Stimulated activated CD4-positive, alpha-beta T cell treated with anti-CD3 and anti-CD28 coated beads, Interleukin-4, amount 100 ng/mL, for 4 hours (primary cell): ENCODE data around the gene SRF.
A peak's percentile ranks its signal among the peaks of the same experiment; 100 is the strongest.

Experiments used
- DNase-seq, 2 experiments: peaks; one replicate each; pipeline ENCODE4 v3.0.0-alpha.2; 2020

The SRF gene

GRCh38 chr6:43147691-43148477 lies 23.2 kb upstream of the SRF start:
- no peak for DNase-seq

- DNase-seq, result no peak
These were observed 21.8 kb upstream of the SRF start for GRCh38 chr6:43149265-43149664.

GRCh38 chr6:43150051-43150751 lies 20.9 kb upstream of the SRF start:
- no peak for DNase-seq

GRCh38 chr6:43159599-43159998 lies 11.5 kb upstream of the SRF start:
- no peak for DNase-seq

GRCh38 chr6:43163899-43164298 lies 7.2 kb upstream of the SRF start:
- no peak for DNase-seq

- DNase-seq, result no peak
These were observed 595 bp upstream of the SRF start for GRCh38 chr6:43170417-43170930.

GRCh38 chr6:43171707-43172103 lies 636 bp downstream of the SRF start:
- peak; percentile 33 to 40 for DNase-seq

GRCh38 chr6:43172104-43173007 lies 1.3 kb downstream of the SRF start:
- peak; percentile 47 to 61 for DNase-seq

- no peak for DNase-seq
These were observed 2.7 kb downstream of the SRF start for GRCh38 chr6:43173591-43174262.

- DNase-seq, result peak; percentile 79 to 96
These were observed 3.4 kb downstream of the SRF start for GRCh38 chr6:43174263-43175112.

- no peak for DNase-seq
These were observed 4.8 kb downstream of the SRF start for GRCh38 chr6:43175676-43176422.

- no peak for DNase-seq
These were observed 5.3 kb downstream of the SRF start for GRCh38 chr6:43176423-43176786.

GRCh38 chr6:43178150-43178549 lies 7.1 kb downstream of the SRF start:
- no peak for DNase-seq

- DNase-seq, result no peak
These were observed 8.1 kb downstream of the SRF start for GRCh38 chr6:43178951-43179830.

GRCh38 chr6:43180058-43180457 lies 9.0 kb downstream of the SRF start:
- no peak for DNase-seq

- no peak for DNase-seq
These were observed 9.9 kb downstream of the SRF start for GRCh38 chr6:43180985-43181384.

- DNase-seq, result no peak
These were observed 10.5 kb downstream of the SRF start for GRCh38 chr6:43181621-43181941.

- DNase-seq, result peak; percentile 76 to 79
These were observed 11.1 kb downstream of the SRF start, which contains the start of gene CUL9 for GRCh38 chr6:43181942-43182860. Gene CUL9 (plus strand): TSS chr6:43182196. CDS start chr6:43184311, 2,115 bp downstream.

GRCh38 chr6:43183441-43183840 lies 12.4 kb downstream of the SRF start:
- no peak for DNase-seq
